GM12878 (cell line): ENCODE measurements around the gene NINL. TPM values are rescaled to one million over a fixed set of nuclear protein-coding genes. Genes with fewer than 3 reads are reported as not detected.
"Not testable (repeated sequence)": the region's sequence is repeated elsewhere in the genome, so short reads cannot be mapped to it uniquely, and the experiment has no call there.

Experiments used
- ATAC-seq: fragments of 200-7000 bp; cut with Tn5 transposase; 3 replicates; pipeline ENCODE4 v1.9.1; 2020; ENCODE audit warnings: mild to moderate bottlenecking, moderate library complexity
- BruUV-seq: library from RNA; stranded (reverse); fragments of 400-500 nt; replicated peaks from 2 replicates; lab custom pipeline; 2021; lab: Mats Ljungman, UMichigan
- CTCF ChIA-PET: fragments of 300-600 bp; sonication (Branson Sonifier 250); formaldehyde crosslinking; extraction: SDS; loops from one replicate; lab custom pipeline; 2021; ENCODE audit warnings: inconsistent platforms; lab: Yijun Ruan, JAX
- POLR2A ChIA-PET: fragments of 350-600 bp; formaldehyde crosslinking; extraction: SDS; loops from one replicate; lab custom pipeline; 2021; ENCODE audit warnings: inconsistent platforms; lab: Charles Lee
- RAD21 ChIA-PET: fragments of 300-600 bp; sonication (Branson Sonifier 250); formaldehyde crosslinking; loops from one replicate; lab custom pipeline; 2023; ENCODE audit warnings: antibody characterized with exemption; ENCODE audit not compliant: unreplicated experiment; lab: Charles Lee
- SMC1A ChIA-PET: fragments of 300-600 bp; sonication (Branson Sonifier 250); formaldehyde crosslinking; loops from one replicate; lab custom pipeline; 2023; ENCODE audit not compliant: unreplicated experiment, uncharacterized antibody; lab: Charles Lee
- DNase-seq: peaks from one replicate; pipeline ENCODE4 v3.0.0-alpha.2; 2011; ENCODE audit warnings: low read depth, low spot score
- FAIRE-seq: peaks from 3 replicates; lab custom pipeline; 2011; peaks lifted over from hg19 to GRCh38; lab: Jason Lieb, UNC
- H2AFZ ChIP-seq: 2 replicates; pipeline ENCODE4 v1.6.0; 2011; ENCODE audit warnings: low read depth, low read length, control low read depth; ENCODE audit not compliant: control insufficient read depth
- H3K27ac ChIP-seq: 2 replicates; pipeline ENCODE4 v1.5.1; 2011; ENCODE audit warnings: control low read depth; ENCODE audit not compliant: control insufficient read depth, insufficient read depth
- H3K27me3 ChIP-seq, 2 experiments: replicated peaks in 1 of 2; 2 replicates each; pipeline versions ENCODE4 v1.6.0 to v1.6.1; 2011; ENCODE audit warnings: low read length in 1 of 2; ENCODE audit not compliant: control insufficient read depth in 2 of 2, insufficient read depth in 2 of 2
- H3K36me3 ChIP-seq, 2 experiments: 2 replicates each; pipeline ENCODE4 v1.5.1; 2011; ENCODE audit warnings: low read length in 1 of 2; ENCODE audit not compliant: control insufficient read depth in 2 of 2, insufficient read depth in 2 of 2
- H3K4me1 ChIP-seq: 2 replicates; pipeline ENCODE4 v1.6.1; 2011; ENCODE audit warnings: mild to moderate bottlenecking, low read length, moderate library complexity, mixed read lengths; ENCODE audit not compliant: control insufficient read depth, insufficient read depth
- H3K4me2 ChIP-seq: 2 replicates; pipeline ENCODE4 v1.6.0; 2011; ENCODE audit warnings: control low read depth; ENCODE audit not compliant: control insufficient read depth, insufficient read depth
- H3K4me3 ChIP-seq: fragments of 200-600 bp; sonication (generic); 2 replicates; pipeline ENCODE4 v1.5.1; 2016
- H3K79me2 ChIP-seq: 2 replicates; pipeline ENCODE4 v1.6.0; 2011; ENCODE audit warnings: low read length; ENCODE audit not compliant: control insufficient read depth, insufficient read depth
- H3K9ac ChIP-seq: 2 replicates; pipeline ENCODE4 v1.8.0; 2011; ENCODE audit warnings: low read length, control low read depth, mixed read lengths; ENCODE audit not compliant: control insufficient read depth, insufficient read depth
- H3K9me3 ChIP-seq: replicated peaks from 3 replicates; pipeline ENCODE4 v1.5.1; 2011; ENCODE audit warnings: mild to moderate bottlenecking, low read length; ENCODE audit not compliant: control insufficient read depth, insufficient read depth
- H4K20me1 ChIP-seq: 2 replicates; pipeline ENCODE4 v1.6.0; 2011; ENCODE audit not compliant: control insufficient read depth, insufficient read depth
- BCLAF1 ChIP-seq: fragments of 450-650 bp; IDR thresholded peaks from 2 replicates; pipeline ENCODE4 v1.6.1; 2017; ENCODE audit warnings: antibody characterized with exemption, mild to moderate bottlenecking, moderate library complexity
- BMI1 ChIP-seq: fragments of 450-650 bp; IDR thresholded peaks from 2 replicates; pipeline ENCODE4 v1.6.1; 2016; ENCODE audit warnings: mild to moderate bottlenecking, moderate library complexity, borderline replicate concordance
- BRCA1 ChIP-seq: IDR thresholded peaks from 2 replicates; pipeline ENCODE4 v1.6.1; 2011; ENCODE audit warnings: low read depth, low read length, improper control_type of control experiment
- IRF4 ChIP-seq: IDR thresholded peaks from 2 replicates; pipeline ENCODE4 v1.6.1; 2011; ENCODE audit warnings: low read depth, low read length
- IRF5 ChIP-seq: fragments of 450-650 bp; IDR thresholded peaks from 2 replicates; pipeline ENCODE4 v1.6.1; 2017; ENCODE audit warnings: borderline replicate concordance
- NRF1 ChIP-seq: conservative IDR thresholded peaks from 2 replicates; pipeline ENCODE4 v1.6.1; 2011; ENCODE audit warnings: mild to moderate bottlenecking, low read depth, low read length, improper control_type of control experiment
- SPI1 ChIP-seq: IDR thresholded peaks from 2 replicates; pipeline ENCODE4 v1.6.1; 2011; ENCODE audit warnings: low read depth, mild to moderate bottlenecking, low read length, moderate library complexity, borderline replicate concordance; ENCODE audit not compliant: insufficient read depth
- ZNF384 ChIP-seq: IDR thresholded peaks from 2 replicates; pipeline ENCODE4 v1.6.1; 2012; ENCODE audit warnings: low read depth, mild to moderate bottlenecking, low read length, improper control_type of control experiment, borderline replicate concordance
- WGBS: methylation state at CpG from one replicate; pipeline ENCODE4 v1.1.6; 2016; ENCODE audit warnings: low lambda C conversion rate; ENCODE audit not compliant: insufficient replicate concordance, insufficient coverage; ENCODE audit errors: missing lambda C conversion rate; 5-methylcytosine and 5-hydroxymethylcytosine counted together
- in situ Hi-C: fragments of 300-500 bp; cut with MboI; formaldehyde crosslinking; loops from 9 replicates; pipeline ENCODE4 v1.14.3; 2018; ENCODE audit warnings: mixed read lengths
- intact Hi-C: fragments of 100-400 bp; cut with micrococcal nuclease; formaldehyde crosslinking; loops from one replicate; pipeline ENCODE4 v1.14.2; 2022; ENCODE audit not compliant: unreplicated experiment
- polyA plus RNA-seq, 11 experiments: library from polyadenylated mRNA; depleted of rRNA in 4 of 11; unstranded in 6 of 11; stranded (reverse) in 5 of 11; fragments of >200 nt; fragmentation: Nextera tagmentation in 4 of 11; fragmentation: Illumina TruSeq in 1 of 11; extraction: Ambion mirVana in 4 of 11; extraction: Trizol in 1 of 11; gene quantifications; 1 replicate in 1 of 11; 2 replicates in 10 of 11; pipeline versions ENCODE4 v1.2.1 to v1.2.3, GENCODE V29; 2011 to 2016; ENCODE audit warnings: inconsistent platforms in 2 of 11, missing spikeins in 2 of 11, low read depth in 1 of 11
- total RNA-seq, 4 experiments: library from RNA; depleted of rRNA in 3 of 4; stranded (reverse); fragments of >200 nt in 3 of 4; fragmentation: Illumina TruSeq in 1 of 4; extraction: Trizol in 1 of 4; gene quantifications; 2 replicates each; pipeline versions ENCODE4 v1.2.1 to v1.2.3, GENCODE V29; 2013 to 2021

Gene NINL
- total and polyA plus RNA-seq, 10 of the 15 experiments (the other 5 are each of a cell fraction or from before 2014, with no cell fraction given), result 0.04 to 0.77 (median 0.23) TPM; not detected in 1

GRCh38 chr20:25563362-25563761 is 22.0 kb downstream of the NINL start:
- no peak for FAIRE-seq
- POLR2A ChIA-PET, result no interaction called here
- H3K4me3 ChIP-seq, result no peak overlapping the region

GRCh38 chr20:25561771-25562170 is 23.6 kb downstream of the NINL start:
- H2AFZ ChIP-seq, H3K4me3 ChIP-seq, BruUV-seq, H3K79me2 ChIP-seq, ATAC-seq, H3K27me3 ChIP-seq, H3K36me3 ChIP-seq, RAD21 ChIA-PET, H3K9me3 ChIP-seq, FAIRE-seq, H3K9ac ChIP-seq, POLR2A ChIA-PET, H3K4me1 ChIP-seq, SMC1A ChIA-PET, intact Hi-C loops, CTCF ChIA-PET, H4K20me1 ChIP-seq, H3K27ac ChIP-seq, DNase-seq, H3K4me2 ChIP-seq, in situ Hi-C loops: not testable (repeated sequence)
- WGBS, result 97% methylated on average over 6 of the region's 31 CpGs

More at GRCh38 chr20:25563362-25563761, 22.0 kb downstream of the NINL start:
- H3K36me3 ChIP-seq, result no peaks in the 10 kb centered on the region
- no peak for TF ChIP-seq IRF4
- no peak for TF ChIP-seq BCLAF1
- TF ChIP-seq BMI1, result no peak
- no peak for TF ChIP-seq ZNF384
- no peak for TF ChIP-seq IRF5
- TF ChIP-seq SPI1, result no peak
- TF ChIP-seq BRCA1, result no peak
- no peak for TF ChIP-seq NRF1
- no peaks in the 10 kb centered on the region for H3K9me3 ChIP-seq
- H4K20me1 ChIP-seq, result no peaks in the 10 kb centered on the region
- H2AFZ ChIP-seq, result no peak overlapping the region
- ATAC-seq, result no peak
- CTCF ChIA-PET, result no interaction called here
- in situ Hi-C loops (no loop called here), intact Hi-C loops (no loop called here)
- RAD21 ChIA-PET, result no interaction called here
- no peak overlapping the region for H3K9ac ChIP-seq
- BruUV-seq, result no TSS peak
- no peak overlapping the region for H3K27ac ChIP-seq
- H3K4me1 ChIP-seq, result no peaks in the 10 kb centered on the region
- SMC1A ChIA-PET, result no interaction called here
- H3K4me2 ChIP-seq, result no peak overlapping the region
- DNase-seq, result no peak
- no peaks in the 10 kb centered on the region for H3K27me3 ChIP-seq
- H3K79me2 ChIP-seq, result no peaks in the 10 kb centered on the region
